ENCODE measurements around the gene RHOG.
"Not testable (repeated sequence)": the region's sequence is repeated elsewhere in the genome, so short reads cannot be mapped to it uniquely, and the experiment has no call there.

Gene RHOG

GRCh38 chr11:3795131-3796001 is 45.4 kb downstream of the RHOG start:
- H3K4me3 ChIP-seq (ENCODE audit: low read length), result peak overlapping the region; percentile 98
- no peak for DNase-seq (ENCODE audit: low read depth)
- TF ChIP-seq CTCF (conservative IDR thresholded peaks at IDR 0.05; ENCODE audit: low read depth, low read length), result no peak

- not testable (repeated sequence) for DNase-seq (ENCODE audit: low read depth); H3K4me3 ChIP-seq (ENCODE audit: low read length)
These were observed 46.4 kb downstream of the RHOG start for GRCh38 chr11:3794387-3794786.

GRCh38 chr11:3786781-3787428 is 53.9 kb downstream of the RHOG start:
- DNase-seq (ENCODE audit: low read depth), result no peak
- H3K4me3 ChIP-seq (ENCODE audit: low read length), result no peak overlapping the region

GRCh38 chr11:3783611-3784010 is 57.1 kb downstream of the RHOG start:
- no peak for TF ChIP-seq CTCF (conservative IDR thresholded peaks at IDR 0.05; ENCODE audit: low read depth, low read length)
- DNase-seq (ENCODE audit: low read depth), result no peak
- H3K4me3 ChIP-seq (ENCODE audit: low read length), result no peak overlapping the region

More at GRCh38 chr11:3786781-3787428, 53.9 kb downstream of the RHOG start:
- no peak for TF ChIP-seq CTCF (conservative IDR thresholded peaks at IDR 0.05; ENCODE audit: low read depth, low read length)

- H3K4me3 ChIP-seq (ENCODE audit: low read length), result no peak overlapping the region
- DNase-seq (ENCODE audit: low read depth), result no peak
- TF ChIP-seq CTCF (conservative IDR thresholded peaks at IDR 0.05; ENCODE audit: low read depth, low read length), result no peak
These were observed 57.8 kb downstream of the RHOG start for GRCh38 chr11:3782963-3783362.

- no peak overlapping the region for H3K4me3 ChIP-seq (ENCODE audit: low read length)
- TF ChIP-seq CTCF (conservative IDR thresholded peaks at IDR 0.05; ENCODE audit: low read depth, low read length), result no peak
- no peak for DNase-seq (ENCODE audit: low read depth)
These were observed 59.3 kb downstream of the RHOG start for GRCh38 chr11:3781423-3781822.
